ENCODE data around the gene EPHB2. TPM values are rescaled to one million over a fixed set of nuclear protein-coding genes. Genes with fewer than 3 reads are reported as not detected.

EPHB2 gene
- total RNA-seq, 1 donor from 2014 or later: 130 TPM

- Mint-ChIP-seq H3K4me1 (peaks cover 7% of the 10 kb centered on the region), H3K9me3 (no peaks in the 10 kb centered on the region), H3K27me3 (ENCODE audit: low read depth) (no peaks in the 10 kb centered on the region), H3K27ac (no peak overlapping the region), H3K4me3 (no peak overlapping the region), H3K36me3 (peaks cover 38% of the 10 kb centered on the region)
- no peak for TF ChIP-seq CTCF (IDR thresholded peaks at IDR 0.05; ENCODE audit: unreplicated experiment)
- no peak for DNase-seq (ENCODE audit: low spot score in 2 of 2, unreplicated experiment in 2 of 2)
These were observed 153.1 kb downstream of the EPHB2 start for GRCh38 chr1:22863766-22864165.

GRCh38 chr1:22864886-22865285, 154.2 kb downstream of the EPHB2 start:
- H3K27me3 Mint-ChIP-seq (ENCODE audit: low read depth): no peaks in the 10 kb centered on the region
- TF ChIP-seq CTCF (IDR thresholded peaks at IDR 0.05; ENCODE audit: unreplicated experiment): no peak
- peaks cover 7% of the 10 kb centered on the region for H3K4me1 Mint-ChIP-seq
- H3K36me3 Mint-ChIP-seq: peaks cover 47% of the 10 kb centered on the region
- no peak for DNase-seq (ENCODE audit: low spot score in 2 of 2, unreplicated experiment in 2 of 2)
- no peaks in the 10 kb centered on the region for H3K9me3 Mint-ChIP-seq
- no peak overlapping the region for H3K4me3 Mint-ChIP-seq
- no peak overlapping the region for H3K27ac Mint-ChIP-seq

GRCh38 chr1:22865736-22866135, 155.1 kb downstream of the EPHB2 start:
- Mint-ChIP-seq H3K4me3 (no peak overlapping the region), H3K27me3 (ENCODE audit: low read depth) (no peaks in the 10 kb centered on the region), H3K9me3 (no peaks in the 10 kb centered on the region), H3K27ac (no peak overlapping the region), H3K4me1 (peaks cover 7% of the 10 kb centered on the region), H3K36me3 (peaks cover 47% of the 10 kb centered on the region)
- TF ChIP-seq CTCF (IDR thresholded peaks at IDR 0.05; ENCODE audit: unreplicated experiment): no peak
- no peak for DNase-seq (ENCODE audit: low spot score in 2 of 2, unreplicated experiment in 2 of 2)

- Mint-ChIP-seq H3K4me3 (no peak overlapping the region), H3K4me1 (peaks cover 1% of the 10 kb centered on the region), H3K27ac (no peak overlapping the region), H3K9me3 (no peaks in the 10 kb centered on the region), H3K27me3 (ENCODE audit: low read depth) (no peaks in the 10 kb centered on the region), H3K36me3 (peaks cover 47% of the 10 kb centered on the region)
- DNase-seq (ENCODE audit: low spot score in 2 of 2, unreplicated experiment in 2 of 2): no peak
- TF ChIP-seq CTCF (IDR thresholded peaks at IDR 0.05; ENCODE audit: unreplicated experiment): no peak
These were observed 156.2 kb downstream of the EPHB2 start for GRCh38 chr1:22866868-22867267.

- Mint-ChIP-seq H3K27me3 (ENCODE audit: low read depth) (no peaks in the 10 kb centered on the region), H3K4me1 (no peaks in the 10 kb centered on the region), H3K27ac (no peak overlapping the region), H3K9me3 (peaks cover 2% of the 10 kb centered on the region), H3K4me3 (no peak overlapping the region), H3K36me3 (peaks cover 62% of the 10 kb centered on the region)
- no peak for DNase-seq (ENCODE audit: low spot score in 2 of 2, unreplicated experiment in 2 of 2)
- no peak for TF ChIP-seq CTCF (IDR thresholded peaks at IDR 0.05; ENCODE audit: unreplicated experiment)
These were observed 157.7 kb downstream of the EPHB2 start for GRCh38 chr1:22868331-22868730.

GRCh38 chr1:22869325-22869724, 158.7 kb downstream of the EPHB2 start:
- DNase-seq (ENCODE audit: low spot score in 2 of 2, unreplicated experiment in 2 of 2): no peak
- no peaks in the 10 kb centered on the region for H3K27me3 Mint-ChIP-seq (ENCODE audit: low read depth)
- H3K4me1 Mint-ChIP-seq: no peaks in the 10 kb centered on the region
- no peak overlapping the region for H3K27ac Mint-ChIP-seq
- H3K9me3 Mint-ChIP-seq: peaks cover 3% of the 10 kb centered on the region
- no peak overlapping the region for H3K4me3 Mint-ChIP-seq
- TF ChIP-seq CTCF (IDR thresholded peaks at IDR 0.05; ENCODE audit: unreplicated experiment): no peak
- peaks cover 69% of the 10 kb centered on the region for H3K36me3 Mint-ChIP-seq
